Stimulated activated memory B cell treated with anti-CD40 and anti-IgM and Interleukin-4, amounts not matched to agents 10 μg/mL and 1 μg/mL and 100 μg/mL, for 72 hours (primary cell): ENCODE results near the gene ATP10A.

Experiments used
- ATAC-seq: fragments of 150-1000 bp; cut with Tn5 transposase; 2 replicates; pipeline ENCODE4 v1.10.0; 2021
- H3K27ac Mint-ChIP-seq: one replicate; pipeline ENCODE4 v1.8.0; 2022; ENCODE audit warnings: mild to moderate bottlenecking, mixed read lengths
- H3K27me3 Mint-ChIP-seq: one replicate; pipeline ENCODE4 v1.8.0; 2022; ENCODE audit warnings: mixed read lengths
- H3K36me3 Mint-ChIP-seq: one replicate; pipeline ENCODE4 v1.8.0; 2022; ENCODE audit warnings: mixed read lengths
- H3K4me1 Mint-ChIP-seq: one replicate; pipeline ENCODE4 v1.8.0; 2022; ENCODE audit warnings: mixed read lengths
- H3K4me3 Mint-ChIP-seq: one replicate; pipeline ENCODE4 v1.8.0; 2022; ENCODE audit warnings: mild to moderate bottlenecking, moderate library complexity, mixed read lengths
- H3K9me3 Mint-ChIP-seq: one replicate; pipeline ENCODE4 v1.8.0; 2022; ENCODE audit warnings: mixed read lengths

ATP10A gene

DNA sequence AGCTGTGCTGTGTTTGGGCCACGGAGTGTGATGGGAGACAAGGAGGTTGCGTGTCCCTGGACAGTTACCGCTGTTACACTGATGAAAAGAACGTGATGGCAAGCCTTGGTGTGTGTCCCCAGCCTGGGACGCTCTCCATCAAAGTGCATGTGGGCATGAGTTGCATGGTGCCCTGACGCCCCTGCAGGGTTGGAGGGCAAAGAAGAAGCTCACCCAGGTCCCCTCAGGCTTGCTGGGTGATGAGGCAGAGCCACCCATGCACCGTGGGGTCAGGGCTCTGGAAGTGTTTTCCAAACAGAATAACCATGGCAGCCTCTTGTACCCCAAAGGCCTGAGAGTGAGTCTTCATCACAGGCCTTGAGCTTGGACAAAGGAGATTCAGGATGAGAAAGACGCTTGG, 189.2 kb downstream of the ATP10A start:
- Mint-ChIP-seq H3K27me3 (peaks cover 12% of the 10 kb centered on the region), H3K9me3 (no peaks in the 10 kb centered on the region), H3K4me3 (no peak overlapping the region), H3K36me3 (no peaks in the 10 kb centered on the region), H3K4me1 (no peaks in the 10 kb centered on the region), H3K27ac (no peak overlapping the region)
- ATAC-seq, result no peak

DNA sequence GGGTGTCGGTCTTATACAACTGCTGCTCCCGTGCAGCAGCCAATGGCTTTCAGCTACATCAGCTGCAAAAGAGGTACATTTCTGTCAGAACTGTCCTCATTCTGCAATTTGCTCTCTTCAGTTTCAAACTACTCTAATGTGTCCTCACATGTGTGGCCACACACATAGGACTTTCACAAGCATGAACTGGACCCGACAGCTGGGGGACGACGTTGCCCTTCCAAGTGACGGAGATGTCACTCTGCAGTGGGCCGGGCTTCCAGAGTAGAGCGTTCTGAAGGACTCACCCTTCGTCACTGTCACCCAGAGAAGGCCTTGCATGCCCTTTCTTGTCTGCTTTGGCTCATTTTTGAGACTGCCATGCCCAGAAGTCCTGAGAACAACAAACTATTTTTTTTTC, 189.8 kb downstream of the ATP10A start:
- Mint-ChIP-seq H3K9me3 (no peaks in the 10 kb centered on the region), H3K4me1 (no peaks in the 10 kb centered on the region), H3K27ac (no peak overlapping the region), H3K4me3 (no peak overlapping the region), H3K36me3 (no peaks in the 10 kb centered on the region), H3K27me3 (peaks cover 12% of the 10 kb centered on the region)
- ATAC-seq, result no peak

DNA sequence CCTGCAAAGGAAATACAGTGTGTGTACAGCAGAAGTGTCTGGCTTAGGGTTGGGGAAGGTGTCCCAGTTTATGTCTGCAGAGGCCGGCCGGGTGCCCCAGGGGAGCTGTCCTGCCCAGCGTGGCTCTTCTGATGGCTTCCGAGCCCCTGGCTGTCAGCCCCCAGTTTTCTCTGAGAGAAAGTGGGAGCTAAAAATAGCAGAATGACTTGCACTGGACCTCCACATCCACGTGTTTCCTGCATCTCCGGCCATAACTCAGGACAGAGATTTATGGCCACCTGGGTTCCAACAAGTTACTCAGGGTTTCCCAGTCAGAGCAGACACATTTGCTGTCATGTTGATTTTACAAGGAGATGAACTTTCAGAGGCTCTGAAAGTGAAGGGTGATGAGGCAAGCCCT, 192.0 kb downstream of the ATP10A start:
- H3K9me3 Mint-ChIP-seq, result no peaks in the 10 kb centered on the region
- H3K36me3 Mint-ChIP-seq, result no peaks in the 10 kb centered on the region
- peaks cover 12% of the 10 kb centered on the region for H3K27me3 Mint-ChIP-seq
- no peaks in the 10 kb centered on the region for H3K4me1 Mint-ChIP-seq
- H3K27ac Mint-ChIP-seq, result no peak overlapping the region
- no peak overlapping the region for H3K4me3 Mint-ChIP-seq
- ATAC-seq, result no peak

DNA sequence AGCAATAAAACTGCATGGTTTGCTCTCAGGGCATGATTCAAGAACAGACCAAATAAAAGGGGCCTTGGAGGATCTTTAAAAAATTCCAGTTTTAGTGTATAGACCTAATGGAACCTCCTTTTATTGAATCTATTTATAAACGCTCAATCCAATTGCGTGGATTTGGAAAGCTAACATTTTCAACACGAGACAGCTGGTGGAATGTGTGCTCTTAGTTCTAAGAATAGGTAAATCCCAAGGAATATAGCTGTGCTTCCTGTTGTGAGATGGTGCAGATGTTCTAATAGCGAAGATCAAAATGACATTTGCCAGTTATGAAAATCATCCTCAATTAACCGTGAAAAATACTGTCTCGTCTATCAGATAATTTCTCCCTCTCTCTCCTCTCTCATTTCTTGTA, 192.5 kb downstream of the ATP10A start:
- H3K9me3 Mint-ChIP-seq, result no peaks in the 10 kb centered on the region
- peaks cover 12% of the 10 kb centered on the region for H3K27me3 Mint-ChIP-seq
- ATAC-seq, result no peak
- H3K27ac Mint-ChIP-seq, result no peak overlapping the region
- H3K4me1 Mint-ChIP-seq, result no peaks in the 10 kb centered on the region
- H3K4me3 Mint-ChIP-seq, result no peak overlapping the region
- H3K36me3 Mint-ChIP-seq, result no peaks in the 10 kb centered on the region

DNA sequence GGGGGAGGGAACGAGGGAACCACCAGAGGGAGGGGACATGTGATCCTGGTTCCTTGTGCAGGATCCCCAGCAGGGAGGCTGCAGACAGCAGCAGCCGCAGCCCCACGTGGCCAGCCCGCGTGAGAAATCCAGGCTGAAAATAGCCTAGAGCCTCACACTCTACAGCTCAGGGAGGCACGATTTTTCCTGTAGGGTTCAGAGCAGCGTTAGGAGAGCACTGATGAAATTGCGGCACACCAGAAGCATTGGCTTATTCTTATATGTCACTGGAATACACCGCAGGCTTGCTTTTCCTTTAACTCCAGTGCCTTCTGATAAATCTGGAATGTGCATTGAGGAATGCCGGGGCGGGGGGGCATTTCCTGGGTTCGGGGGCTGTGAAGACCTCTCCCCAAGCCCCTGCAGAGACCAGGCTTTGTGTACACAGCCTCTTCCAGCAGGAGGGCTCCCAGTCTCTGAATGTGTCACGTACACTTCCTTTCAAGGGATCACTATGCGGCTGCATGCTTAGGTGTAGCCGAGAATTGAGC, 193.0 kb downstream of the ATP10A start:
- H3K9me3 Mint-ChIP-seq, result no peaks in the 10 kb centered on the region
- no peaks in the 10 kb centered on the region for H3K4me1 Mint-ChIP-seq
- no peaks in the 10 kb centered on the region for H3K36me3 Mint-ChIP-seq
- no peak overlapping the region for H3K4me3 Mint-ChIP-seq
- ATAC-seq, result no peak
- no peak overlapping the region for H3K27ac Mint-ChIP-seq
- peaks cover 12% of the 10 kb centered on the region for H3K27me3 Mint-ChIP-seq

DNA sequence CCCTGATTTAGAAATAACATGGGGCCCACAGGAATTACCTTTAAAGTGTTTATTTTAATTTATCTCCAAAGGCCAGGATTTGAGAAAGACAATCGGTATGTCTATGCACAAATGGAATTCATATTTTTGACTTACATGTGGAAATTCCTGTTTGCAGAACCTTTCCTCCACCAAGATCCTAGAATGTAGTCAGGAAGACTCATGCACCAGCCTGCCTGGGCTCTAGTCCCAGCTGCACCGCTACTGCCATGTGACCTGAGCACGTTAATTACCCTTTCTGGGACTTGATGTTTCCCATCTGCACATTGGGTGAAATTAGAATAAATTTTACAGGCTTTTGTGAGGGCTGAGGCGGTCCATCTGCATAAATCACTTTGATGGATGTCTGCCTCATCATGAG, 194.2 kb downstream of the ATP10A start:
- Mint-ChIP-seq H3K9me3 (no peaks in the 10 kb centered on the region), H3K36me3 (no peaks in the 10 kb centered on the region), H3K4me1 (no peaks in the 10 kb centered on the region), H3K4me3 (no peak overlapping the region), H3K27ac (no peak overlapping the region), H3K27me3 (peaks cover 12% of the 10 kb centered on the region)
- no peak for ATAC-seq

DNA sequence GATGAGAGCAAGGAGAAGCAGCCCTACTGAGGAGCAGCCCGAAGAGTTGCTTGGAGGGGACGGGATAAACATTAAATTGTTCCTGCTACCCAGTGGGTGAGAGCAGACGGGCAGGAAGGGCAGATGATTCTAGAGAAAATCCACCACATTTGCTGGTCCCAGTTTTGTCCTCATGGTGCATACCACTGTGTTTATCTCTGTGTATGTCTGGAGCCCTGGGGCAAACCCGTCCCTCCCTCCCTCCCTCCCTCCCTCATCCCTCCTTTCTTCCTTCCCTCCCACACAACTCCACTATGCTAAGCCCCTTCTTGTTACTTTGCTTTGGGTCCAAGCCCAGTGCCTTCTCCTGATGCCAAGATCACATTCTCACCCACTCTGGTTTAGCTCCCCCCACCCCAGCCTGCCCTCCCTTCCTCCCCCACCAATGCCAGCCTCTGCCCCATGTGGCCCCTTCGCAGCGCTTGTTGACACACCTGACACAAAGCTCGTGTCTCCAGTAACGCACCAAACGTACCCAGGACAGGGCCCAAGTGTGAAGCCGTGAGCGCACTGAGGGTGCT, 194.8 kb downstream of the ATP10A start:
- H3K9me3 Mint-ChIP-seq, result no peaks in the 10 kb centered on the region
- peaks cover 12% of the 10 kb centered on the region for H3K27me3 Mint-ChIP-seq
- no peak overlapping the region for H3K4me3 Mint-ChIP-seq
- no peaks in the 10 kb centered on the region for H3K4me1 Mint-ChIP-seq
- no peaks in the 10 kb centered on the region for H3K36me3 Mint-ChIP-seq
- no peak for ATAC-seq
- no peak overlapping the region for H3K27ac Mint-ChIP-seq

DNA sequence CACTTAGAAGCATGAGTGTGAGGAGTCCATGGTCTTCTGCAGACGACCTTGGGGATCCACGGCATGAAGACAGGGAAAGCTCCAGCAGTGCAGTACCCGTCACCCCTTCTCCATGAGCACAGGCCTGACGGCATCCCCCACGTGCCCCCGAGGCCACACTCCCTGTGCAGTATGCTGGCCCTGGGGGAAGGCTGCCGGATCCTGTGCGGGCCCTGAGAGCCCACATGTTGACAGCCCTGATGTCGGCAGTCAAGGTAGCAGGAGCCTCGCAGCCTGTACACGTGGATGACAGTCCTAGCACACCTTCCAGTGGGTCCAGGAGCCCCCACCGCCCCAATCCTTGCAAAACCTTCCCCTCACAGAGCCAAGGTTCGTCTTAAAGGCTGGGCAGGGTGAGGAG, 195.3 kb downstream of the ATP10A start:
- H3K9me3 Mint-ChIP-seq, result peaks cover 2% of the 10 kb centered on the region
- ATAC-seq, result no peak
- no peaks in the 10 kb centered on the region for H3K4me1 Mint-ChIP-seq
- H3K27me3 Mint-ChIP-seq, result peaks cover 12% of the 10 kb centered on the region
- H3K4me3 Mint-ChIP-seq, result no peak overlapping the region
- H3K27ac Mint-ChIP-seq, result no peak overlapping the region
- no peaks in the 10 kb centered on the region for H3K36me3 Mint-ChIP-seq

DNA sequence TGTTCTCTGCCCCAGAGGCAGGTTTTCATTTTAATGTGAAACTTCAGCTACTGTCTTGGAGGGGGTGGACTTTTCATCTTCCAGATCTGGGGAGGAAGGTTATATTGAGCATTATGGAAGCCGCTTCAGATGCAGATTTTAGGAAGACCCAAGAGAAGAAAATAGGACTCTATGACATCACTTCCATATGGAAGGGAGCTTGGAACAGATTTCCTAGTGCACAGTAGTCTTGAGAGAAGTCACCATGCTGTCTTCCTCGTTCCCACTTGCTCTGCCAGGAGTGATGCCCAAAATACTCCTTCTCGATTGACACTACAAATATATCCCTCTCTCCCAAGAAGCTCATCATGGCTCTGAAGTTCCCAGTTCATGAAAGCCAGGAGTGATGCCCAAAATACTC, 197.2 kb downstream of the ATP10A start:
- Mint-ChIP-seq H3K36me3 (no peaks in the 10 kb centered on the region), H3K27ac (no peak overlapping the region), H3K4me1 (no peaks in the 10 kb centered on the region), H3K4me3 (no peak overlapping the region), H3K9me3 (peaks cover 2% of the 10 kb centered on the region), H3K27me3 (peaks cover 12% of the 10 kb centered on the region)
- no peak for ATAC-seq

DNA sequence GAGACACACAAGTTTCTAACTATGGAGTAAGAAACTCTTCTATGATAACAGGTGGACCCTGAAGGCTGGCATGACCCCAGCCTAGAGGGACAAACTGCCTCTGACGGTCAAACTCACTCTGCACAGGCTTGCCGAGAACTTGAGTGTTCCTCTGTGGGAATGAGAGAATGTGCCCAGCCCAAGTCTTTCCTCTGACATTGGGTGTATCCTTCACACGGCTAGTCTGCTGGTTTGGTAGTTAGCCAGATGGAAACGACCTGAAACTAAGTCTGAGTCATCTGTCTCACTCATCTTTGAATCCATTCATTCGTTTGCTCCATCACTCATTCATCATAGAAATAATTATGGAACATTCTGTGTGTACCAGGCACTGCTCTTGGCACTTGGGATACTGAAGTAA, 198.4 kb downstream of the ATP10A start:
- Mint-ChIP-seq H3K4me1 (no peaks in the 10 kb centered on the region), H3K4me3 (no peak overlapping the region), H3K36me3 (no peaks in the 10 kb centered on the region), H3K27me3 (peaks cover 4% of the 10 kb centered on the region), H3K9me3 (peaks cover 2% of the 10 kb centered on the region), H3K27ac (no peak overlapping the region)
- no peak for ATAC-seq

DNA sequence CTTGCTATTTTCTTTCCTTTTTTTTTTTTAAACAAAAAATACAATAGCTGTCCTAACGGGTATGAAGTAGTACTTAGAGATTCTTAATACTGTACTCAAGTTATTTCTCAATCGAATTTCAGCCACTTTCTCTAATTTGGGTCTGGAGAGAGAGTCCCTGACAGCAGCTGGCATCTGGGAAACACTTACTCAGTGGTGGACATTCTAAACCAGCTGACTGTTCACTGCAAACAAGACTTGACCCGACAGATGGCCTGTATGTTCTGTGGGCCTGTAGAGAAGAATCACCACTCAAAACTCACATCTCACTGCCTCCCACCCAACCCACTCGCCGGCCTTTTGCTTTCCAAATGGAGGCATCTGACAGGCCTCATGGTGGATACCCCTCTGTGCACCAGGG, 199.6 kb downstream of the ATP10A start:
- H3K4me1 Mint-ChIP-seq, result no peaks in the 10 kb centered on the region
- peaks cover 2% of the 10 kb centered on the region for H3K27me3 Mint-ChIP-seq
- no peak overlapping the region for H3K27ac Mint-ChIP-seq
- no peak overlapping the region for H3K4me3 Mint-ChIP-seq
- no peaks in the 10 kb centered on the region for H3K36me3 Mint-ChIP-seq
- no peak for ATAC-seq
- H3K9me3 Mint-ChIP-seq, result peaks cover 2% of the 10 kb centered on the region

DNA sequence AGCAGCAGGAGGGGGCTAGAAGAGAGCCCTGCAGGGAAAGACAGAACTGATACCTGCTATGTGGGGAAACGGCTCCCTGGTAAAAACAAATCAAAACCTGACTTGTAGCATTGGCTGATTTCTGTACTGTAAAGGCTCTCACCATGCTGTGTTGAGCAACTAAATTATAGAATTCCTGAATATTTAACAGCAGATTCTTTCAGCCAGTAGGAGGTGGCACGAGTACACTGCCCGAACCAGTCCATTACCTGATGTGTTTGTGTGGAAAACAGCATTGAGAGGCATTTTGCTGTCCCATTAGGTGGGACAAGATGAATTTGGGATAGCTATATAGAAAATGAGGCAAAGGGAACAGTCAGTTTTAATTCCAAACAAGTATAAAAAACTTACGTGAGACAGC, 201.2 kb downstream of the ATP10A start:
- H3K9me3 Mint-ChIP-seq, result peaks cover 2% of the 10 kb centered on the region
- H3K36me3 Mint-ChIP-seq, result no peaks in the 10 kb centered on the region
- no peak overlapping the region for H3K4me3 Mint-ChIP-seq
- peaks cover 11% of the 10 kb centered on the region for H3K27me3 Mint-ChIP-seq
- H3K27ac Mint-ChIP-seq, result no peak overlapping the region
- H3K4me1 Mint-ChIP-seq, result no peaks in the 10 kb centered on the region
- ATAC-seq, result no peak

DNA sequence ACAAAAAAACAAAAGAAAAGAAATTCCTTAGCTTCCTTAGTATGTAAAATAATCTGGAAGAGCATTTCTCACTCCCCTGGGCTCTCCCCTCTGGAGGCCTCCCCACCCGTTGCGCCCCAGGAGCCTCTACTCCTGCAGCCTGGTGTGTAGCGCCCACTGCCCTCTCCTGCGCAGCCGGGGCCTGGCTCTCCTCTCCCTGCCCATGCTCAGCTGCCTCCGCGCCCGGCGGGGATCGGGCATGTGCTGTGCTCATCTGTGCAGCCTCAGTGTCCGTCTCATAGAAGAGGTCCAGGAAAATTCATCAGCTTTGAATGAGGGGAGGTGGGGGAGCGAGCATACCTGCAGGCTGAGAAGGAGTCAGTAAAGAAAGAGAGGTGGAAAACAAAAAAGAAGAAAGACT, 203.9 kb downstream of the ATP10A start:
- Mint-ChIP-seq H3K4me1 (no peaks in the 10 kb centered on the region), H3K27me3 (peaks cover 11% of the 10 kb centered on the region), H3K4me3 (no peak overlapping the region), H3K27ac (no peak overlapping the region), H3K9me3 (peaks cover 2% of the 10 kb centered on the region), H3K36me3 (no peaks in the 10 kb centered on the region)
- ATAC-seq, result no peak

DNA sequence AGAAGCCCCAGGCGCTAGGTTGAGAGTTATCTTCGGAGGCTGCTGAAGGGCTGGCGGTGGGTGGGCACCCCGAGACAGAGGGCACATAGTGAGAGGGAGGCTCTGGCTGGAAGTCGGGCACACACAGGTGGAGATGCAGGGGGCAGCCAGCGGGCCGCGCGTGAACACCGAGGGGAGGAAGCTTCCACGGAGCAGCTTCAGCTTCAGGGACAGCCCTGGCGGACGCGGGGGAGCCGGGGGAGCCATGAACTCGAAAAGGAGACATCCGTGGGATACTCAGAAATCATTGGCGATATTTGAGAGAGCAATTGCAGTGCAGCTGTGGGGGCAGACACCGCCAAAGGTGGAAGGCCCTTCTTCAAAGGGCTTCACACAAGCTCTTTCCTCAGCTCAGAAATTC, 204.6 kb downstream of the ATP10A start:
- Mint-ChIP-seq H3K4me3 (no peak overlapping the region), H3K9me3 (peaks cover 2% of the 10 kb centered on the region), H3K4me1 (no peaks in the 10 kb centered on the region), H3K27ac (no peak overlapping the region), H3K27me3 (peaks cover 11% of the 10 kb centered on the region), H3K36me3 (no peaks in the 10 kb centered on the region)
- no peak for ATAC-seq

DNA sequence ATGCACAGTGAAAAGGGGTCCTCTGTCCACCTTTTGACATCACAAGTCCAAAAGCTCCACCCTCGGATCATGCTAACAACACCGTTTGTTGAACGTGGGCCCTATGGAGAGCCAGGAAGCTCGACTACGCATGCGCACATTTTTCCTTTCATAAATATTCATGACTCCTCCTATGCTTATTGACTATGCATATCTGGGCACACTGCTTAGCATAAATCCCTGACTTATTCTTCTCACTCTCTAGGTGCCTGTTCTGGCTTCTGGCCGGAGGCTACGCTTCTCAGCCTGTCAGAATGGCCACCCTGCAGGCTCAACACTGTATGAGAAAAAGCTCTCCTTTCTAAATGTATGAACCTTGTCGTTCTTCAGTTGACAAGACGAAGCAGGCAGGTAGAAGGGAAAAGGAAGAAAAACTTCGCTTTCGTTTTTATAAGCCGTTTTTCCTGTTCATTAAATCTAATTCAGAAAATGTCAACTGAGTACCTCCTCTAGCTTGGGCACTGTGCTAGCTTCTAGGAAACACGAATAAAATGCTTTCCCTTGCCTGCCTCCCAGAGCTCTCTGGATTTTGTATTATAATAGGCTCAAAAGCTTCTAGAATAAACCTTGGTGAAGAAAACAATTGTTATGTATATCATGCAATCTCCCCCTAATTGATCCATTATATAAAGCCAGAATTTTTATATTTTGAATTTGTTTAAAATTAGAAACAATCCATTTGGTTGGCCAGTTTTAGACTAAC, 207.7 kb downstream of the ATP10A start:
- Mint-ChIP-seq H3K36me3 (no peaks in the 10 kb centered on the region), H3K4me3 (no peak overlapping the region), H3K9me3 (no peaks in the 10 kb centered on the region), H3K27me3 (peaks cover 11% of the 10 kb centered on the region), H3K4me1 (no peaks in the 10 kb centered on the region), H3K27ac (no peak overlapping the region)
- no peak for ATAC-seq

DNA sequence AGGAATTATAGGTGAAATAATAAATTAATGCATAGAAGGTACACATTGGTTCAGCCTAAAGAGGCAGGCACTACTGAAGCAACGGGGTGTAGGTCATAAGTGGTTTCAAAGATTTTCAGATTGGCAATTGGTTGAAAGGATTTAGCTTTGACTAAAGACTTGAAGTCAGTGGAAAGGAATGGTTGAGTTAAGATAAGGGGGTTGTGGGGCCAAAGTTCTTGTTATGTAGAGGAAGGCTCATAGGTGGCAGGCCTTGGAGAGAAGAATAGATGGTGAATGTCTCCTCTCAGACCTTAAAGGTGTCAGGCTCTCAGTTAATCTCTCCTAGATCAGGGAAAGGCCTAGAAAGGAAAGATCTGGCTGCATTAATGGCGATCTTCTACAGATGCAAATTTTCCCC, 209.8 kb downstream of the ATP10A start:
- no peak overlapping the region for H3K4me3 Mint-ChIP-seq
- H3K27me3 Mint-ChIP-seq, result peaks cover 8% of the 10 kb centered on the region
- no peaks in the 10 kb centered on the region for H3K36me3 Mint-ChIP-seq
- ATAC-seq, result no peak
- H3K4me1 Mint-ChIP-seq, result no peaks in the 10 kb centered on the region
- H3K9me3 Mint-ChIP-seq, result no peaks in the 10 kb centered on the region
- H3K27ac Mint-ChIP-seq, result no peak overlapping the region
